HG02840 (cell line): Measurements from ENCODE around the gene NRARP.

Experiments used
- ATAC-seq: cut with Tn5 transposase; IDR thresholded peaks from one replicate; pipeline ENCODE4 v1.9.1; 2021; ENCODE audit warnings: mild to moderate bottlenecking, moderate library complexity, moderate number of reproducible peaks; ENCODE audit not compliant: unreplicated experiment, low FRiP score

Gene NRARP

GRCh38 chr9:137311986-137312851 is 10.1 kb upstream of the NRARP start:
- ATAC-seq: no peak

- ATAC-seq: no peak
Observed at GRCh38 chr9:137311171-137311985, 9.3 kb upstream of the NRARP start.

- no peak for ATAC-seq
Observed at GRCh38 chr9:137310189-137311052, 8.3 kb upstream of the NRARP start.

- ATAC-seq: no peak
Observed at GRCh38 chr9:137309368-137310188, 7.5 kb upstream of the NRARP start.

DNA sequence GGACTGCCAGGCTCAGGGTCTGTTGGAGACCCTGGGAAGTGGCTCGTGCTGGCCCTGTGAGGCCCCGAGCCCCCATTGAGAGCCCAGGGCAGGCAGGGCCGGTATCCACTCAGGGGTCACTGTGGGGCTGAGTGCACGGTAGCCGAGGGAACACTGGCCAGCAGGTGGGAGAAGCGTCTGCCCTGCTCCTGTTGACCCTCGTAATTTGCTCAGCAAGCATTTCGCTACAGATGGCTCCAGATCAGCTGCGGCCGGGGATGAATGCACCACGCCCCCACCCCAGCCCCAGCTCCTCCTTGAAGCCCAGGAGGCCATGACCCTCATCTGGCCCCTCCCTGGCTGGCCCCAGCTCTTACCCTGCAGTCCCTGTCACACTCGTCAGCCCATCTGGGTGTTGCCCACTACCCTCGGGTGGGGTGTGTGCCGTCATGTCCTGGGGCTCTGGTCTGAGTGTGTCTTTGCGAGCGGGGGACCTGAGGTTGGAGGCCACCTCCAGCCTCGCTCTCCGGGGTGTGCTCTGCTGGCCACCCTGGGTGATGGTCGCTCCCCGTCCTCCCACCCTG is 6.1 kb upstream of the NRARP start:
- ATAC-seq: no peak

DNA sequence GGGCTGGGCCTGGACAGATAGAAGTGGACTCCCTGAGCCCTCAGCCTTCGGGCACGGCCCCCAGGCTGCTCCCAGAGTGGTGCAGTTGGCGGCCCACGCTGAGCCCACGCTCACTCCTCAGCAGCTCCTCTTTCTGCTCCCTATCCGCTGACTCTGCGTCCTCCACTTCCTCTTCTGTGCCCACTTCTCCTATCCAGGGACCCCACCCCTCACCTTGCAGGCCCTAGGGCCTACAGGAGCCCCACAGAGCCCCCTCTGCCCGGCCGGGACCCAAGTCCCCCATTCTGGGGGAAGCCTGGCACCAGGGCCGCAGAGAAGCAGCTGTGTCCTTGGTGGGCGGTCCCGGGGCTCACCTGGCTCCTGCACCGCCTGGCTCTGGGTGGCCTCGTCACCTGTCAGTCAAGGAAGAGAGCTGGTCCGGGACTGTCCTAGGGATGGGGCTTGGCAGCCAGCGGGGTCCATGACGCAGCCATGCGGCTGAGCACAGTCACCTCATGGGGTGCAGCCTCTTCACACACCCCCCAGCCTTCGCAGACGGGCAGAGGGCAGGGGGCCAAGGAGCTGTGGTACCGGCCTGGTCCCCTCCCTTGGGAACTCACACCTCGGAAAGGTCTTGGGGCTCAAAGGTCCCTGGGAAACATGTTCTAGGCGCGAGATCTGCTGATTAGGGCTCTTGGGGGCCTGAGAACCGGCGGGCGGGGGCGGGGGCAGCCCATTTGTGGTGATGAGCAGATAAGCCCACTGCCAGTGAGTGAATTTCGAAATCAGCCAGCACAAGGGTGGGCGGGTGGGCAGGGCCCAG is 5.4 kb upstream of the NRARP start:
- ATAC-seq: no peak

DNA sequence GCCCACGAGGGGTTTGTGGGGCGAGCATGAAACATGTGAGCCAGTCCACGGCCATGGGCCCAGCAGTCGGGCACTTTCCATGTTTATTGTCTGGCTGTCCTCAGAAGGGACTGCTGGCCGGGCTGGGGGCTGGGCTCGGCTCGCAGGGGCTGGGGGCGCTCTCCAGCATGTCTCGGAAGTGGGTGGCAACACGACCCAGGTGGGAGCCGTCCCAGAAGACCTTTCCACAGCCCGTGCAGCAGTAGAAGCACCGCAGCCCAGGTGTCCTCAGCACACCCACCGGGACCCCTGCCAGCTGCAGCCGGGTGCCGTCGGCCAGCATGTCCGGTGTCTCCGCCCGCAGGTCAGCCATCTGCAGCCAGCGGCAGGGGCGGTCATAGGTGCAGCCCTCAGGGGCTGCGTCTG is 4.8 kb upstream of the NRARP start:
- ATAC-seq: no peak

- no peak for ATAC-seq
Observed at GRCh38 chr9:137306066-137306849, 4.2 kb upstream of the NRARP start.

GRCh38 chr9:137305798-137306065 is 3.7 kb upstream of the NRARP start:
- ATAC-seq: no peak

DNA sequence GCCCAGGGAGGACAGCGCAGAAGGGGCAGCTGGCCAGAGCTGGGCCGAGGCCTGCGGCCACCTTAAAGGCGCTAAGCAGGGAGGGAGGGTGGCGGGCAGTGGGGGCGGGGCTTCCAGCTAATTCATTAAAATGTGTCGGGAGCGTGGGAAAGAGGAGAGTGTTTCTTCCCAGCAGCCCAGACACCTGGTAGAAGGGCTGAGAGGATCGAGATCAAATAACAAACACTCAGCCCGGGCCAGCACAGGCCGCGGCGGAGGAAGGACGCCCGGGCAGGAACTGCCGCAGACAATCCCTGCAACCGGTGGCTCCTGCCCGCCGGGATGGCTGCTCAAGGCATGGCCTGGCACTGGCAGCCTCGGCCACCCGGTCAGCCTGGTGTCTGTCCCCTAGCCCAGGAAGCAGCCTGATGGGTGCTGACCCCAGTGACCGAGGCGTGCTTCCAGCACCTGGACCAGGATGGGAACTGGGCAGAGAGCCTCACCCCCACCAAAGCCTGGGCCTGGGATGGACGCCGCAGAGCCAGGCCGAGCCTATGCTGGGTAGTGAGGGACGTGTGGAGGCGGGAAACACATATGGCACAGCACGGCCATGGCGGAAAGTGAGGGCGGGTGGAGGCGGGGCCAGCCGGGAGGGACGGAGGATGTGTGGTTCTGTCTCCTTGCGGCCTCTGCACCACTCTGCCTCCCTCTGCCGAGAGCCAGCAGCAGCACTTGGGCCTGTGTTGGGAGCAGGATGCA is 3.2 kb upstream of the NRARP start:
- no peak for ATAC-seq

DNA sequence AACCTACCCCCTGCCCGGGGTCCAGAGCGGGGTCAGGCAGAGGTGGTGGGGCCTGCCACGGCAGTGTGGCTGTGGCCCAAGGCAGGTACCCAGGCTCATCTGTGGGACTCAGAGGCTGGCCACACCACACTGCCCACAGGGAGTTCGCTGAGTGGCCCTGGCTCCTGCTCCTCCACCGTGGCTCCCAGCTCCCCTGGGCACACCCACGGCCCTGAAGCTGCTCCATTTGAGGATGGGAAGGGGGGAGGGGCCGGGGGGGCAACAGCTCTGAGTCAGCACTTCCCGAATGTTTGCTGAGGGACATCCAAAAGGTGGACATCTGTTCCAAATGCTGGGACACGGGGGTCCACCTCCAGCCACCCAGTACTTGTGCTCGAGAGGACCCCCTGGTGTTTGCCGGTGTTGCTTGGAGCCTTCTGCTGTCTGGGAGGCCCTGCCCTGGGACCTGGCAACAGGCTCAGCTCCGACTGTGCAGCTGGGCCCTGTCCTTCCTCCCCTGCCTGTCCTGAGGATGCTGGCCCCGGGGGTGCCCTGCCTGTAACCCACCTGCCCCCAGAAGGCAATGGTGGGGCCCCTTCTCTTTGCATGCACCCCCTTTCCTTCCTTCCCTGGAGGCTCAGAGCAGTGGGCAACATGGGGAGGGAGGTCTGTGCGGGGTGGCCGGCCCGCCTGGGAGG is 2.5 kb upstream of the NRARP start:
- no peak for ATAC-seq

GRCh38 chr9:137303893-137304382 is 1.9 kb upstream of the NRARP start:
- no peak for ATAC-seq

DNA sequence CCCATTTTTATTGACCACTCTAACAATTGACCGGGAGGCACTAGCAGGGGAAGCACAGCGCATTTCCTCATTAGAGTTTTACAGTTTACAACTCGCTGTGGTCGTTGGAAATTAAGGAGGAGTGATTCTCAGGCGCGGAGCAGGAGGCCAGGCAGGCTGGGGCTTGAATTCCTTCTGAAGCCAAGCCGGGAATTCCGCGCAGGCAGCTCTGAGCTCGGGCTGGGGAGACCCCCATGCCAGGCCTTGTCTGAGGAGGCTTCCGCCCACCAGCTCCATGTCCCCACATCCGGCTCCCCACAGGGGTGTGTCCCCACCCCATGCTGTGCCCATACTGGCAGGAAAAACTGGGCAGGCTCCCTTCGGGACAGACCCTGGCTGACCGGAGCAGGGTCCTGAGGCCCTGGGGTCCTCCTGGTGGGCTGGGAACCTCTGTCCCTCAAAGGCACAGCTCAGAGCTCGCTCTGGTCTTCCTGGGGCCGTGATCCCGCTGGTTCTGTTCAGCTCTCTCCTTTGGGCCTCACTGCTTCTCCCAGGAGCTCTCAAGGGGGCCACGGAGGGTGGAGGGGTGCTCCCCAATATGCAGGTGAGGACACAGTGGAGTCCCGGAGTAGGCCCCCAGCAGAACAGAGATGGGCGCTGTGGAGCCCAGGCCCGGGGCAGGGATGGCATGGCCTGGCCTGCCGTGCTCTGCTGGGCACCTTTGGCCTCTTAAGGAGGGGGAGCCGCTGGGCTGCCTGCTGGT is 1.3 kb upstream of the NRARP start:
- no peak for ATAC-seq

- ATAC-seq: peak; percentile 37
Observed at GRCh38 chr9:137302449-137303150, 529 bp upstream of the NRARP start.

GRCh38 chr9:137301081-137301947 is 757 bp downstream of the NRARP start:
- ATAC-seq: peak; percentile 18
